HuH-7 (cell line): ENCODE measurements around the gene ZC3H6.
A peak's percentile ranks its signal among the peaks of the same experiment; 100 is the strongest.
"Not testable (repeated sequence)": the region's sequence is repeated elsewhere in the genome, so short reads cannot be mapped to it uniquely, and the experiment has no call there.

Source experiments
- DNase-seq: peaks from one replicate; pipeline ENCODE4 v3.0.0; 2011; ENCODE audit warnings: low spot score

Gene ZC3H6

GRCh38 chr2:112275887-112276773 is 733 bp downstream of the ZC3H6 start:
- peak; percentile 64 for DNase-seq

GRCh38 chr2:112276954-112277353 is 1.6 kb downstream of the ZC3H6 start:
- no peak for DNase-seq

- no peak for DNase-seq
Observed at GRCh38 chr2:112277596-112278220, 2.3 kb downstream of the ZC3H6 start.

- not testable (repeated sequence) for DNase-seq
Observed at GRCh38 chr2:112282066-112282465, 6.7 kb downstream of the ZC3H6 start.

- not testable (repeated sequence) for DNase-seq
Observed at GRCh38 chr2:112283535-112283934, 8.1 kb downstream of the ZC3H6 start.

- no peak for DNase-seq
Observed at GRCh38 chr2:112290088-112290487, 14.7 kb downstream of the ZC3H6 start.

- no peak for DNase-seq
Observed at GRCh38 chr2:112290648-112291047, 15.3 kb downstream of the ZC3H6 start.

GRCh38 chr2:112293636-112294401 is 18.4 kb downstream of the ZC3H6 start:
- no peak for DNase-seq

- no peak for DNase-seq
Observed at GRCh38 chr2:112295407-112296078, 20.1 kb downstream of the ZC3H6 start.

- DNase-seq, result no peak
Observed at GRCh38 chr2:112296407-112296806, 21.0 kb downstream of the ZC3H6 start.

- DNase-seq, result no peak
Observed at GRCh38 chr2:112301171-112301584, 25.8 kb downstream of the ZC3H6 start.

GRCh38 chr2:112301973-112302372 is 26.6 kb downstream of the ZC3H6 start:
- no peak for DNase-seq

GRCh38 chr2:112304298-112304941 is 29.0 kb downstream of the ZC3H6 start:
- DNase-seq, result no peak

- DNase-seq, result no peak
Observed at GRCh38 chr2:112305132-112305531, 29.7 kb downstream of the ZC3H6 start.

GRCh38 chr2:112310906-112311305 is 35.5 kb downstream of the ZC3H6 start:
- no peak for DNase-seq

GRCh38 chr2:112311932-112312331 is 36.5 kb downstream of the ZC3H6 start:
- no peak for DNase-seq

GRCh38 chr2:112312821-112313220 is 37.4 kb downstream of the ZC3H6 start:
- DNase-seq, result no peak

GRCh38 chr2:112314856-112315255 is 39.5 kb downstream of the ZC3H6 start:
- peak; percentile 18 for DNase-seq

- no peak for DNase-seq
Observed at GRCh38 chr2:112317303-112318158, 42.1 kb downstream of the ZC3H6 start.

- DNase-seq, result no peak
Observed at GRCh38 chr2:112318515-112318914, 43.1 kb downstream of the ZC3H6 start.
